IMR-90 (cell line): ENCODE data around the gene COMMD1. TPM values are rescaled to one million over a fixed set of nuclear protein-coding genes. Genes with fewer than 3 reads are reported as not detected.

Experiments used
- ATAC-seq: fragments of 200-7000 bp; cut with Tn5 transposase; 2 replicates; pipeline ENCODE4 v1.9.1; 2020; ENCODE audit warnings: low read depth, mild to moderate bottlenecking, moderate library complexity
- BruUV-seq: library from RNA; stranded (reverse); fragments of 400-500 nt; replicated peaks from 2 replicates; lab custom pipeline; 2021; lab: Mats Ljungman, UMichigan
- CTCF ChIA-PET: fragments of 300-600 bp; formaldehyde crosslinking; extraction: SDS; loops from one replicate; lab custom pipeline; 2021; ENCODE audit warnings: antibody characterized with exemption; lab: Yijun Ruan, JAX
- POLR2A ChIA-PET: fragments of 300-600 bp; sonication (Branson Sonifier 250); formaldehyde crosslinking; loops from one replicate; lab custom pipeline; 2022; ENCODE audit warnings: antibody characterized with exemption; ENCODE audit not compliant: unreplicated experiment; lab: Charles Lee
- DNase-seq: peaks from one replicate; pipeline ENCODE4 v3.0.0; 2013
- H2AFZ ChIP-seq: replicated peaks from 2 replicates; pipeline ENCODE3; 2013; ENCODE audit warnings: low read length, mild to moderate bottlenecking; ENCODE audit not compliant: poor library complexity
- H2AK5ac ChIP-seq: 2 replicates; pipeline ENCODE4 v1.6.1; 2013; ENCODE audit warnings: low read depth, low read length, inconsistent platforms
- H2AK9ac ChIP-seq: replicated peaks from 2 replicates; pipeline ENCODE3; 2013; ENCODE audit warnings: mild to moderate bottlenecking, low read depth, low read length, moderate library complexity; ENCODE audit not compliant: poor library complexity
- H2BK120ac ChIP-seq: 2 replicates; pipeline ENCODE4 v1.6.1; 2013; ENCODE audit warnings: low read depth, low read length, inconsistent platforms
- H2BK15ac ChIP-seq: 3 replicates; pipeline ENCODE4 v1.6.1; 2013; ENCODE audit warnings: low read depth, low read length, inconsistent platforms
- H2BK20ac ChIP-seq: 2 replicates; pipeline ENCODE4 v1.6.1; 2013; ENCODE audit warnings: low read depth, mild to moderate bottlenecking, inconsistent platforms, low read length, moderate library complexity
- H2BK5ac ChIP-seq: 2 replicates; pipeline ENCODE4 v1.6.1; 2013; ENCODE audit warnings: mild to moderate bottlenecking, low read depth, low read length, inconsistent platforms; ENCODE audit not compliant: poor library complexity, severe bottlenecking
- H3K14ac ChIP-seq: replicated peaks from 2 replicates; pipeline ENCODE4 v1.6.1; 2013; ENCODE audit warnings: low read depth, low read length, inconsistent platforms
- H3K18ac ChIP-seq: 2 replicates; pipeline ENCODE4 v1.6.1; 2013; ENCODE audit warnings: low read depth, low read length, control low read depth
- H3K23ac ChIP-seq: 2 replicates; pipeline ENCODE4 v1.6.1; 2013; ENCODE audit warnings: low read depth, low read length, inconsistent platforms
- H3K27ac ChIP-seq: 2 replicates; pipeline ENCODE4 v1.5.1; 2013; ENCODE audit warnings: mild to moderate bottlenecking, control low read depth, low read length; ENCODE audit not compliant: insufficient read depth
- H3K27me3 ChIP-seq: 2 replicates; pipeline ENCODE4 v1.6.1; 2013; ENCODE audit warnings: low read length; ENCODE audit not compliant: control insufficient read depth, insufficient read depth
- H3K36me3 ChIP-seq: 2 replicates; pipeline ENCODE4 v1.6.1; 2013; ENCODE audit warnings: low read length, mixed read lengths; ENCODE audit not compliant: control insufficient read depth, insufficient read depth
- H3K4ac ChIP-seq: 2 replicates; pipeline ENCODE4 v1.6.1; 2013; ENCODE audit warnings: low read depth, low read length, inconsistent platforms
- H3K4me1 ChIP-seq: 2 replicates; pipeline ENCODE4 v1.6.1; 2013; ENCODE audit warnings: low read length, mixed read lengths; ENCODE audit not compliant: control insufficient read depth, insufficient read depth
- H3K4me2 ChIP-seq: 2 replicates; pipeline ENCODE4 v1.6.1; 2013; ENCODE audit warnings: low read depth, mild to moderate bottlenecking, control low read depth, low read length, moderate library complexity
- H3K4me3 ChIP-seq: 2 replicates; pipeline ENCODE4 v1.5.1; 2013; ENCODE audit warnings: low read depth, mild to moderate bottlenecking, control low read depth, low read length, moderate library complexity; ENCODE audit not compliant: insufficient read depth
- H3K56ac ChIP-seq: 2 replicates; pipeline ENCODE4 v1.6.1; 2013; ENCODE audit warnings: low read length, inconsistent platforms; ENCODE audit not compliant: insufficient read depth; ENCODE audit errors: extremely low read depth
- H3K79me1 ChIP-seq, 2 experiments: 2 replicates each; pipeline ENCODE4 v1.6.1; 2013; ENCODE audit warnings: low read length in 2 of 2, inconsistent platforms in 1 of 2, low read depth in 1 of 2
- H3K9ac ChIP-seq: 2 replicates; pipeline ENCODE4 v1.6.1; 2013; ENCODE audit warnings: low read depth, low read length, control low read depth
- H3K9me1 ChIP-seq: 2 replicates; pipeline ENCODE4 v1.6.1; 2013; ENCODE audit warnings: low read length, inconsistent platforms; ENCODE audit not compliant: insufficient read depth
- H3K9me3 ChIP-seq: 2 replicates; pipeline ENCODE4 v1.6.1; 2013; ENCODE audit warnings: low read length; ENCODE audit not compliant: control insufficient read depth, insufficient read depth
- H4K20me1 ChIP-seq: 2 replicates; pipeline ENCODE4 v1.6.1; 2013; ENCODE audit warnings: low read length, inconsistent platforms; ENCODE audit not compliant: insufficient read depth
- H4K5ac ChIP-seq: 2 replicates; pipeline ENCODE4 v1.6.1; 2013; ENCODE audit warnings: mild to moderate bottlenecking, low read depth, low read length, control low read depth
- H4K8ac ChIP-seq, 2 experiments: 2 replicates each; pipeline ENCODE4 v1.6.1; 2013; ENCODE audit warnings: low read depth in 2 of 2, low read length in 2 of 2, control low read depth in 1 of 2, inconsistent platforms in 1 of 2
- H4K91ac ChIP-seq: 2 replicates; pipeline ENCODE4 v1.6.1; 2013; ENCODE audit warnings: low read depth, low read length, inconsistent platforms; ENCODE audit not compliant: insufficient read depth
- BHLHE40 ChIP-seq: fragments of 150-350 bp; IDR thresholded peaks from 2 replicates; pipeline ENCODE4 v1.6.1; 2016; ENCODE audit warnings: mild to moderate bottlenecking, low read depth, low read length
- CEBPB ChIP-seq: IDR thresholded peaks from 2 replicates; pipeline ENCODE4 v1.6.1; 2012; ENCODE audit warnings: low read depth, low read length, improper control_type of control experiment
- CHD1 ChIP-seq: IDR thresholded peaks from 2 replicates; pipeline ENCODE4 v1.6.1; 2012; ENCODE audit warnings: low read depth, low read length, improper control_type of control experiment
- FOS ChIP-seq: fragments of 150-350 bp; IDR thresholded peaks from 2 replicates; pipeline ENCODE4 v1.6.1; 2016; ENCODE audit warnings: low read depth, low read length
- MAFK ChIP-seq: IDR thresholded peaks from 2 replicates; pipeline ENCODE4 v1.6.1; 2012; ENCODE audit warnings: low read depth, low read length, improper control_type of control experiment
- MAZ ChIP-seq: IDR thresholded peaks from 2 replicates; pipeline ENCODE4 v1.6.1; 2012; ENCODE audit warnings: low read depth, mild to moderate bottlenecking, low read length, improper control_type of control experiment, moderate library complexity, borderline replicate concordance
- MXI1 ChIP-seq: IDR thresholded peaks from 2 replicates; pipeline ENCODE4 v1.6.1; 2012; ENCODE audit warnings: low read depth, mild to moderate bottlenecking, low read length, moderate library complexity, borderline replicate concordance
- NFE2L2 ChIP-seq: fragments of 150-350 bp; IDR thresholded peaks from 2 replicates; pipeline ENCODE4 v1.6.1; 2016; ENCODE audit warnings: low read depth, mild to moderate bottlenecking, low read length
- POLR2A ChIP-seq: IDR thresholded peaks from 2 replicates; pipeline ENCODE4 v1.6.1; 2012; ENCODE audit warnings: mild to moderate bottlenecking, low read depth, low read length
- RAD21 ChIP-seq: IDR thresholded peaks from 2 replicates; pipeline ENCODE4 v1.6.1; 2012; ENCODE audit warnings: low read length, improper control_type of control experiment
- RCOR1 ChIP-seq: IDR thresholded peaks from 2 replicates; pipeline ENCODE4 v1.6.1; 2012; ENCODE audit warnings: mild to moderate bottlenecking, low read length, improper control_type of control experiment; ENCODE audit not compliant: insufficient replicate concordance
- RFX5 ChIP-seq: IDR thresholded peaks from 2 replicates; pipeline ENCODE4 v1.8.0; 2012; ENCODE audit warnings: low read depth, mild to moderate bottlenecking, low read length, moderate library complexity
- SMC3 ChIP-seq: fragments of 150-350 bp; IDR thresholded peaks from 2 replicates; pipeline ENCODE4 v1.6.1; 2016; ENCODE audit warnings: low read depth, mild to moderate bottlenecking, antibody characterized with exemption, low read length, moderate library complexity
- WGBS, 2 experiments: methylation state at CpG; one replicate each; pipeline versions ENCODE4 v1.1.5 to v1.1.7; 2013; ENCODE audit warnings: missing lambda C conversion rate in 2 of 2; ENCODE audit not compliant: insufficient read length in 1 of 2; ENCODE audit errors: extremely low coverage in 2 of 2; 5-methylcytosine and 5-hydroxymethylcytosine counted together
- dilution Hi-C: fragments of 300-500 bp; cut with HindIII; formaldehyde crosslinking; loops from one replicate; pipeline ENCODE4 v1.14.3; 2018; ENCODE audit warnings: low sequenced_read_pairs; ENCODE audit not compliant: unreplicated experiment
- in situ Hi-C: fragments of 300-500 bp; cut with MboI; formaldehyde crosslinking; loops from 3 replicates; pipeline ENCODE4 v1.14.3; 2019; ENCODE audit warnings: low sequenced_read_pairs, inconsistent platforms, mixed read lengths
- intact Hi-C: fragments of 100-400 bp; cut with micrococcal nuclease; formaldehyde crosslinking; loops from 2 replicates; pipeline ENCODE4 v1.10.0; 2022
- polyA plus RNA-seq, 3 experiments: library from polyadenylated mRNA; depleted of rRNA; stranded (reverse); fragments of >200 nt; gene quantifications; 2 replicates each; pipeline ENCODE4 v1.2.3, GENCODE V29; 2012; ENCODE audit warnings: low replicate concordance in 1 of 3
- total RNA-seq: library from RNA; depleted of rRNA; stranded (reverse); fragments of >200 nt; gene quantifications from 2 replicates; pipeline ENCODE4 v1.2.3, GENCODE V29; 2012
- TF ChIP-seq, protein P1 (sequence below): fragments of 150-350 bp; IDR thresholded peaks from 2 replicates; pipeline ENCODE4 v1.6.1; 2016; ENCODE audit warnings: low read depth, mild to moderate bottlenecking, low read length, moderate library complexity, borderline replicate concordance
- TF ChIP-seq, protein P2 (sequence below): fragments of 150-350 bp; IDR thresholded peaks from 2 replicates; pipeline ENCODE4 v1.6.1; 2017; ENCODE audit warnings: mild to moderate bottlenecking, antibody characterized with exemption, low read length, low read depth
- TF ChIP-seq, protein P3 (sequence below): conservative IDR thresholded peaks from 2 replicates; pipeline ENCODE4 v1.5.1; 2012; ENCODE audit warnings: mild to moderate bottlenecking, low read depth, low read length, improper control_type of control experiment

The COMMD1 gene
- total and polyA plus RNA-seq, 2 of the 4 experiments (the other 2 are of a cell fraction), result 42.8 to 60.4 TPM

DNA sequence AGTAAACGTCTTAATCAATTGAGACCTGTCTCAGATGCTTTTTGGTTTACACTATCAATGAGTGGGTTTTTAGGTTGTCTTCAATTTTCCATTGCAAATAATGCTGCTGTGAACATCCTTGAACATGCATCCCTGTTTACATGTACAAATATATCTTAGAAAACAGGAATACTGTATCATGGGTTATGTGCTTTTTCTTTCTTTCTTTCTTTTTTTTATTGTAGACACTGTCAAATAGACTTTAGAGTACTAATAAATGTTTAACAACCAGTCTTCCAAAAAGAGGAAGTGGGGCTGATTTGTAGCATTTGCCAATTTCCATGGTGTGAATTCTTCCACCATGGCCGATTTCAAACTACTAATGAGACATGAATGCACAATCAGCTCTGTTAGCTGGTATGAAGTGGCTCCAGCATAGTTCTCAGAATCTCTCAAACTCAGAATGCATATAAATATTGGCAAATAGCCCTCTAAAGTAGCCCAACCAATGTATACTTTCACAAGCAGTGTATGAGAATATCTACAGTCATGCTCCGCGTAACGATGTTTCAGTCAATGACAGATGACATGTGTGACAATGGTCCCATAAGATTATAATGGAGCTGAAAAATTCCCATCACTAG lies 240.1 kb downstream of the COMMD1 start:
- Histone ChIP-seq H3K14ac (no peak overlapping the region), H2AFZ (no peak overlapping the region), H3K4me2 (no peak overlapping the region), H4K5ac (no peak overlapping the region), H4K91ac (no peak overlapping the region), H2BK20ac (no peak overlapping the region), H2BK5ac (no peak overlapping the region), H2BK15ac (no peak overlapping the region), H3K79me1 (no peaks in the 10 kb centered on the region; a peak in 1 of 4 replicates), H3K23ac (no peak overlapping the region), H3K4ac (no peak overlapping the region), H3K9me3 (no peaks in the 10 kb centered on the region), H3K36me3 (no peaks in the 10 kb centered on the region), H2AK9ac (no peak overlapping the region), H3K9ac (no peak overlapping the region), H3K4me1 (no peaks in the 10 kb centered on the region), H3K18ac (no peak overlapping the region), H3K9me1 (no peaks in the 10 kb centered on the region), H4K20me1 (no peaks in the 10 kb centered on the region), H2AK5ac (no peak overlapping the region), H2BK120ac (no peak overlapping the region), H3K4me3 (no peak overlapping the region), H4K8ac (no peak overlapping the region), H3K27ac (no peak overlapping the region), H3K27me3 (no peaks in the 10 kb centered on the region), H3K56ac (no peak overlapping the region)
- ATAC-seq, result no peak
- DNase-seq, result no peak
- no CpG with 5 or more reads among the region's 5 CpGs for WGBS, 2 experiments
- in situ Hi-C loops, result no loop called here
- TF ChIP-seq POLR2A (no peak), FOS (no peak), NFE2L2 (no peak), CEBPB (no peak), RCOR1 (no peak), MAZ (no peak), MXI1 (no peak), CHD1 (no peak), BHLHE40 (no peak), MAFK (no peak), SMC3 (no peak), RFX5 (no peak), RAD21 (no peak)
- TF ChIP-seq, protein P1, sequence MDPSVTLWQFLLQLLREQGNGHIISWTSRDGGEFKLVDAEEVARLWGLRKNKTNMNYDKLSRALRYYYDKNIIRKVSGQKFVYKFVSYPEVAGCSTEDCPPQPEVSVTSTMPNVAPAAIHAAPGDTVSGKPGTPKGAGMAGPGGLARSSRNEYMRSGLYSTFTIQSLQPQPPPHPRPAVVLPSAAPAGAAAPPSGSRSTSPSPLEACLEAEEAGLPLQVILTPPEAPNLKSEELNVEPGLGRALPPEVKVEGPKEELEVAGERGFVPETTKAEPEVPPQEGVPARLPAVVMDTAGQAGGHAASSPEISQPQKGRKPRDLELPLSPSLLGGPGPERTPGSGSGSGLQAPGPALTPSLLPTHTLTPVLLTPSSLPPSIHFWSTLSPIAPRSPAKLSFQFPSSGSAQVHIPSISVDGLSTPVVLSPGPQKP, result no peak
- TF ChIP-seq, protein P2, sequence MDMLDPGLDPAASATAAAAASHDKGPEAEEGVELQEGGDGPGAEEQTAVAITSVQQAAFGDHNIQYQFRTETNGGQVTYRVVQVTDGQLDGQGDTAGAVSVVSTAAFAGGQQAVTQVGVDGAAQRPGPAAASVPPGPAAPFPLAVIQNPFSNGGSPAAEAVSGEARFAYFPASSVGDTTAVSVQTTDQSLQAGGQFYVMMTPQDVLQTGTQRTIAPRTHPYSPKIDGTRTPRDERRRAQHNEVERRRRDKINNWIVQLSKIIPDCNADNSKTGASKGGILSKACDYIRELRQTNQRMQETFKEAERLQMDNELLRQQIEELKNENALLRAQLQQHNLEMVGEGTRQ, result no peak
- TF ChIP-seq, protein P3, sequence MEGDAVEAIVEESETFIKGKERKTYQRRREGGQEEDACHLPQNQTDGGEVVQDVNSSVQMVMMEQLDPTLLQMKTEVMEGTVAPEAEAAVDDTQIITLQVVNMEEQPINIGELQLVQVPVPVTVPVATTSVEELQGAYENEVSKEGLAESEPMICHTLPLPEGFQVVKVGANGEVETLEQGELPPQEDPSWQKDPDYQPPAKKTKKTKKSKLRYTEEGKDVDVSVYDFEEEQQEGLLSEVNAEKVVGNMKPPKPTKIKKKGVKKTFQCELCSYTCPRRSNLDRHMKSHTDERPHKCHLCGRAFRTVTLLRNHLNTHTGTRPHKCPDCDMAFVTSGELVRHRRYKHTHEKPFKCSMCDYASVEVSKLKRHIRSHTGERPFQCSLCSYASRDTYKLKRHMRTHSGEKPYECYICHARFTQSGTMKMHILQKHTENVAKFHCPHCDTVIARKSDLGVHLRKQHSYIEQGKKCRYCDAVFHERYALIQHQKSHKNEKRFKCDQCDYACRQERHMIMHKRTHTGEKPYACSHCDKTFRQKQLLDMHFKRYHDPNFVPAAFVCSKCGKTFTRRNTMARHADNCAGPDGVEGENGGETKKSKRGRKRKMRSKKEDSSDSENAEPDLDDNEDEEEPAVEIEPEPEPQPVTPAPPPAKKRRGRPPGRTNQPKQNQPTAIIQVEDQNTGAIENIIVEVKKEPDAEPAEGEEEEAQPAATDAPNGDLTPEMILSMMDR, result no peak
- POLR2A ChIA-PET, result no interaction called here
- no TSS peak for BruUV-seq
- dilution Hi-C loops, result no loop called here
- CTCF ChIA-PET, result no interaction called here
- intact Hi-C loops, result no loop called here
